Trophoblast cell (in vitro differentiated cells and primary cell): Measurements from ENCODE around the gene CSPG4.
"Not testable (repeated sequence)": the region's sequence is repeated elsewhere in the genome, so short reads cannot be mapped to it uniquely, and the experiment has no call there.

ENCODE experiments used
- DNase-seq, 2 donors: peaks; one replicate each; pipeline ENCODE4 v3.0.0-alpha.2; 2016
- H2AFZ ChIP-seq: 2 replicates; pipeline ENCODE4 v1.6.1; 2013; ENCODE audit warnings: low read length, moderate library complexity, mild to moderate bottlenecking; ENCODE audit not compliant: insufficient read depth, poor library complexity
- H2AK5ac ChIP-seq: 2 replicates; pipeline ENCODE4 v1.6.1; 2013; ENCODE audit warnings: mild to moderate bottlenecking, low read length
- H2BK120ac ChIP-seq: 2 replicates; pipeline ENCODE4 v1.6.1; 2013; ENCODE audit warnings: low read length, mild to moderate bottlenecking, moderate library complexity; ENCODE audit not compliant: insufficient read depth, poor library complexity
- H2BK12ac ChIP-seq: 2 replicates; pipeline ENCODE4 v1.6.1; 2013; ENCODE audit warnings: mild to moderate bottlenecking, low read length, moderate library complexity
- H2BK5ac ChIP-seq: 2 replicates; pipeline ENCODE4 v1.6.1; 2013; ENCODE audit warnings: low read length, low read depth, moderate library complexity, mild to moderate bottlenecking; ENCODE audit not compliant: poor library complexity
- H3K14ac ChIP-seq: 2 replicates; pipeline ENCODE4 v1.6.1; 2013; ENCODE audit warnings: mild to moderate bottlenecking, low read length
- H3K18ac ChIP-seq: 2 replicates; pipeline ENCODE4 v1.6.1; 2013; ENCODE audit warnings: mild to moderate bottlenecking, low read length
- H3K23ac ChIP-seq: 2 replicates; pipeline ENCODE4 v1.6.1; 2013; ENCODE audit warnings: low read length
- H3K27ac ChIP-seq: 2 replicates; pipeline ENCODE4 v1.5.1; 2013; ENCODE audit warnings: low read depth, mild to moderate bottlenecking, inconsistent platforms, low read length, moderate library complexity
- H3K27me3 ChIP-seq: 2 replicates; pipeline ENCODE4 v1.6.1; 2013; ENCODE audit warnings: inconsistent platforms, mild to moderate bottlenecking, low read length, moderate library complexity; ENCODE audit not compliant: insufficient read depth
- H3K36me3 ChIP-seq, 2 experiments: 1 replicate in 1 of 2; 2 replicates in 1 of 2; pipeline ENCODE4 v1.6.1; 2013; ENCODE audit warnings: low read length in 2 of 2, mild to moderate bottlenecking in 2 of 2, moderate library complexity in 1 of 2; ENCODE audit not compliant: insufficient read depth in 2 of 2, control insufficient read depth in 1 of 2
- H3K4ac ChIP-seq: 2 replicates; pipeline ENCODE4 v1.6.1; 2013; ENCODE audit warnings: low read depth, mild to moderate bottlenecking, low read length, moderate library complexity
- H3K4me1 ChIP-seq, 2 experiments: 1 replicate in 1 of 2; 2 replicates in 1 of 2; pipeline ENCODE4 v1.6.1; 2013; ENCODE audit warnings: low read length in 2 of 2, mild to moderate bottlenecking in 2 of 2, moderate library complexity in 1 of 2; ENCODE audit not compliant: insufficient read depth in 2 of 2, control insufficient read depth in 1 of 2
- H3K4me2 ChIP-seq: 2 replicates; pipeline ENCODE4 v1.6.1; 2013; ENCODE audit warnings: inconsistent platforms, mild to moderate bottlenecking, low read length, moderate library complexity
- H3K4me3 ChIP-seq: 2 replicates; pipeline ENCODE4 v1.5.1; 2013; ENCODE audit warnings: mild to moderate bottlenecking, low read depth, low read length, inconsistent platforms
- H3K79me1 ChIP-seq: one replicate; pipeline ENCODE4 v1.6.1; 2013; ENCODE audit warnings: low read length
- H3K79me2 ChIP-seq: 2 replicates; pipeline ENCODE4 v1.6.1; 2013; ENCODE audit warnings: low read length, mild to moderate bottlenecking; ENCODE audit not compliant: control insufficient read depth, insufficient read depth, poor library complexity
- H3K9ac ChIP-seq: 2 replicates; pipeline ENCODE4 v1.6.1; 2013; ENCODE audit warnings: mild to moderate bottlenecking, low read length
- H3K9me3 ChIP-seq: 2 replicates; pipeline ENCODE4 v1.6.1; 2013; ENCODE audit warnings: low read depth, mild to moderate bottlenecking, control low read depth, inconsistent platforms, low read length; ENCODE audit not compliant: insufficient read depth
- H4K12ac ChIP-seq: 2 replicates; pipeline ENCODE4 v1.6.1; 2013; ENCODE audit warnings: low read depth, mild to moderate bottlenecking, low read length, moderate library complexity
- H4K8ac ChIP-seq: 2 replicates; pipeline ENCODE4 v1.6.1; 2013; ENCODE audit warnings: low read depth, mild to moderate bottlenecking, low read length, moderate library complexity
- H4K91ac ChIP-seq: one replicate; pipeline ENCODE4 v1.6.1; 2013; ENCODE audit warnings: low read depth, mild to moderate bottlenecking, low read length, moderate library complexity
- WGBS: extraction: QIAGEN DNeasy Blood & Tissue Kit; methylation state at CpG from one replicate; pipeline ENCODE4 v1.1.7; 2013; ENCODE audit warnings: missing lambda C conversion rate; ENCODE audit not compliant: insufficient read length, insufficient coverage; ENCODE audit errors: extremely low coverage; 5-methylcytosine and 5-hydroxymethylcytosine counted together

The CSPG4 gene

DNA sequence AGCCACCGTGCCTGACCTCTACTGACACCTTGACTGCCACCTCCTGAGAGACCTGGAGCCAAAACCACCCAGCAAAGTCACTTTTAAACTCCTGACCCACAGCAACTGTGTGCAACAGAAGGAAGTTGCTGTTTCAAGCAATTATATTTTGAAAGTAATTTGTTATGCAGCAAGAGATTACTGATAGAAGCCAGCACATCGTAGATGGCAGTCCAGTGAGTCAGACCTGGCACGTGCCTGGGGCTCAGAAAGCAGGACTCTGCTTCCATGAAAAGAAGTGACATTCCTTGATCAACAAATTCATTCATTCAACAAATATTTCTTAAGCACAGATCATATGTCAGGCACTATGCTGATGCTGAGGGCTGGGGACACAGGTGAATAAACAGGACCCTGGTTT, 5.7 kb upstream of the CSPG4 start:
- Histone ChIP-seq H3K23ac (no peak overlapping the region), H3K79me2 (no peaks in the 10 kb centered on the region), H4K8ac (no peak overlapping the region), H3K36me3 (no peaks in the 10 kb centered on the region), H4K12ac (no peak overlapping the region), H3K4me3 (no peak overlapping the region), H2AFZ (no peak overlapping the region), H3K4ac (no peak overlapping the region), H2BK5ac (no peak overlapping the region), H3K18ac (no peak overlapping the region), H3K27ac (no peak overlapping the region), H3K4me1 (peaks cover 4 to 5% of the 10 kb centered on the region in 2 experiments), H3K9ac (no peak overlapping the region), H3K79me1 (peaks cover 2% of the 10 kb centered on the region), H3K14ac (no peak overlapping the region), H3K9me3 (no peaks in the 10 kb centered on the region), H4K91ac (no peak overlapping the region), H3K4me2 (no peak overlapping the region), H2BK12ac (no peak overlapping the region), H3K27me3 (no peaks in the 10 kb centered on the region), H2AK5ac (no peak overlapping the region), H2BK120ac (no peak overlapping the region)
- WGBS, result no CpG with 5 or more reads among the region's 3 CpGs
- DNase-seq, result peak; percentile 94

- not testable (repeated sequence) for H3K27me3 ChIP-seq, H4K8ac ChIP-seq, H3K79me2 ChIP-seq, H3K4me3 ChIP-seq, H3K79me1 ChIP-seq, H3K9ac ChIP-seq, DNase-seq, H3K27ac ChIP-seq, H3K4me2 ChIP-seq, H2BK120ac ChIP-seq, H3K18ac ChIP-seq, H2AFZ ChIP-seq, H4K91ac ChIP-seq, H3K4ac ChIP-seq, H3K36me3 ChIP-seq, H3K9me3 ChIP-seq, H4K12ac ChIP-seq, H2BK5ac ChIP-seq, H3K14ac ChIP-seq, H2BK12ac ChIP-seq, H3K23ac ChIP-seq, H2AK5ac ChIP-seq
- H3K4me1 ChIP-seq, result peaks cover 10 to 14% of the 10 kb centered on the region in 2 experiments
- whole genome bisulfite sequencing, result no CpG with 5 or more reads among the region's 6 CpGs
These were observed 4.4 kb upstream of the CSPG4 start for GRCh38 chr15:75717001-75717400.

GRCh38 chr15:75716249-75716950, 3.8 kb upstream of the CSPG4 start:
- not testable (repeated sequence) for H3K79me1 ChIP-seq, H3K36me3 ChIP-seq, H2BK12ac ChIP-seq, H2AK5ac ChIP-seq, H3K4me3 ChIP-seq, H3K23ac ChIP-seq, H3K79me2 ChIP-seq, H2BK5ac ChIP-seq, H2BK120ac ChIP-seq, H4K8ac ChIP-seq, H3K27ac ChIP-seq, H3K18ac ChIP-seq, H3K9me3 ChIP-seq, H3K9ac ChIP-seq, H3K4me2 ChIP-seq, H3K27me3 ChIP-seq, DNase-seq, H2AFZ ChIP-seq, H3K14ac ChIP-seq, H4K12ac ChIP-seq, H4K91ac ChIP-seq, H3K4ac ChIP-seq
- peaks cover 10 to 14% of the 10 kb centered on the region in 2 experiments for H3K4me1 ChIP-seq
- no CpG with 5 or more reads among the region's 10 CpGs for WGBS

DNA sequence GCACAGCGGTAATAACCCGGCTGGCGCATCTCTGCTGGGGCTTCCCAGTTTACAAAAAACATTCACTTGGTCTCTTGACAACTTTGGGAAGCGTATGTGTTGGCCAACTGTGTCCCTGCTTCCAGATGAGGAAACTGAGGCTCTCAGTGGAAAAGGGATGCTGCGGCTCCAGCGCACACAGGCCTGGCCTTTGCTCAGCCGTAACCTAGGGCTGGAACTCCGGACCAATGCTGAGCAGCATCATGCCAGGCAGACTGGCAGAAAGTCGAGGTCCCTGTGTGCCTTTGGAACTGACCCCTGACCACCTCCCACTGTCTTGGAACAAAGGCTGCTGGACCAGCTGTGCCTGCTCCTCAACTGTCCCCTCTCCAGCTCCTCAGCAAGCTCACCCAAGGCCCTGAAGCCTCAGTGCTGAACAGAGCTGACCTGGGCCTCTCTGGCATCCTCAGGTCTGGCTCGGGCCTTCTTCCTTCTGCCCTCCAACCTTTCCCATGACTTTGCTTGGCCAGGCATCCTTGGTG, 2.7 kb upstream of the CSPG4 start:
- not testable (repeated sequence) for H4K8ac ChIP-seq, H3K9ac ChIP-seq, H3K4me3 ChIP-seq, H3K18ac ChIP-seq, H3K23ac ChIP-seq, DNase-seq, H2BK12ac ChIP-seq, H2AK5ac ChIP-seq, H3K27me3 ChIP-seq, H3K4me2 ChIP-seq, H3K79me2 ChIP-seq, H4K91ac ChIP-seq, H2AFZ ChIP-seq, H4K12ac ChIP-seq, H2BK120ac ChIP-seq, H3K4ac ChIP-seq, H3K9me3 ChIP-seq, H3K27ac ChIP-seq, H3K79me1 ChIP-seq, H2BK5ac ChIP-seq, H3K14ac ChIP-seq, H3K36me3 ChIP-seq
- H3K4me1 ChIP-seq, result peaks cover 10 to 14% of the 10 kb centered on the region in 2 experiments
- no CpG with 5 or more reads among the region's 10 CpGs for WGBS
